GM10266 (cell line): ENCODE data around the gene DTD2.
"Not testable (repeated sequence)": the region's sequence is repeated elsewhere in the genome, so short reads cannot be mapped to it uniquely, and the experiment has no call there.

Experiments
- DNase-seq: peaks from one replicate; pipeline ENCODE4 v3.0.0; 2012; ENCODE audit errors: extremely low spot score
- TF ChIP-seq, protein P1 (sequence below): IDR thresholded peaks from 2 replicates; pipeline ENCODE4 v1.5.1; 2012; ENCODE audit warnings: mild to moderate bottlenecking, low read depth; ENCODE audit not compliant: control insufficient read depth, insufficient read depth; ENCODE audit errors: missing control alignments

The DTD2 gene

DNA sequence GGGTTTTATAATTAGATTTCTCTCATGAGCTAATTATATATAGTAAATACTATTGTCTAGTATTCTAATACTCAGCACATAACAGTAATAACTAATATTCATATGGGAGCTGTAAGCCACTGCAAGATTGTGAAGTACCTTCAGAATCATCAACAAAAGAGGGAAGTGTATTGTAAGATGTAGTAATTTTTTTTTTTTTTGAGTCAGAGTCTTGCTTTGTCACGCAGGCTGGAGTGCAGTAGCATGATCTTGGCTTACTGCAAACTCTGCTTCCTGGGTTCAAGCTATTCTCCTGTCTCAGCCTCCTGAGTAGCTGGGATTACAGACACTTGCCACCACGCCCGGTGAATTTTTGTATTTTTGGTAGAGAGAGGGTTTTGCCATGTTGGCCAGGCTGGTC lies 27.4 kb upstream of the DTD2 start:
- TF ChIP-seq, protein P1, sequence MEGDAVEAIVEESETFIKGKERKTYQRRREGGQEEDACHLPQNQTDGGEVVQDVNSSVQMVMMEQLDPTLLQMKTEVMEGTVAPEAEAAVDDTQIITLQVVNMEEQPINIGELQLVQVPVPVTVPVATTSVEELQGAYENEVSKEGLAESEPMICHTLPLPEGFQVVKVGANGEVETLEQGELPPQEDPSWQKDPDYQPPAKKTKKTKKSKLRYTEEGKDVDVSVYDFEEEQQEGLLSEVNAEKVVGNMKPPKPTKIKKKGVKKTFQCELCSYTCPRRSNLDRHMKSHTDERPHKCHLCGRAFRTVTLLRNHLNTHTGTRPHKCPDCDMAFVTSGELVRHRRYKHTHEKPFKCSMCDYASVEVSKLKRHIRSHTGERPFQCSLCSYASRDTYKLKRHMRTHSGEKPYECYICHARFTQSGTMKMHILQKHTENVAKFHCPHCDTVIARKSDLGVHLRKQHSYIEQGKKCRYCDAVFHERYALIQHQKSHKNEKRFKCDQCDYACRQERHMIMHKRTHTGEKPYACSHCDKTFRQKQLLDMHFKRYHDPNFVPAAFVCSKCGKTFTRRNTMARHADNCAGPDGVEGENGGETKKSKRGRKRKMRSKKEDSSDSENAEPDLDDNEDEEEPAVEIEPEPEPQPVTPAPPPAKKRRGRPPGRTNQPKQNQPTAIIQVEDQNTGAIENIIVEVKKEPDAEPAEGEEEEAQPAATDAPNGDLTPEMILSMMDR = no peak
- no peak for DNase-seq

DNA sequence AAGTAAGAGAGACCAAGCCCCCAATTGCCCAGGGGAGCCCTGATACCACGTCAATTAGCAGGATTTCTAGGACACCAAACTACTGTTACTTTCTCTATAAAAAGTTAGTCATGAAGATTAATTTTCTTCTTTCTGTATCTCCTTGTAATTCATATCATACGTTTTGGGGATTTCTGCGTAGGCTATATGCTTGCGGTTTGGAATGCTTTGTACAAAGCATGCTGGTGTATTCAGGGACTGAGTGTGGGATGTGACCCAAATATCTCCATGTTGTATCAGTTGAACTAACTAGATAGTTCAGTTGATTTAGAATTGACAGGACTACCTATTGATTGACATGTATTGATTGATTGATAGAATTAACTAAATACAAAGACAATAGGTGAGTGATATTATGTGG lies 22.9 kb upstream of the DTD2 start:
- no peak for DNase-seq
- TF ChIP-seq, protein P1 = no peak

DNA sequence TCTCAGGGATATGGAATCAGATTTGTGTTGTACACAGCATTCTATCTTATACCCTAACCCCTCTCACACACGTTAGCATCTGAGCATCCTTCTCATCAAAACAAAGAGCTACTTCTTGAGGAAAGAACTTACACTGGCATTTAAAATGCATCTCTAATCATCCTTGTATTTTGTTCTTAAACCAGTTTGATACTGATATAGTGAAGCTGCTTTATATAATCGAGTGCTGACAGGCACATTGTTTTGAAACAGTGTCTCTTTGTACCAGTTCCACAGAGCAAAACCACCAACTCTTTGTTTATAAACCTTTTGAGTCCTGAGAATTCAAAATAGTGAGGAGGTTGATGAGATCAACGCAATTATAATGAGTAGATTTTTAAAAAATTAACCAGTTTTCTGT lies 21.7 kb upstream of the DTD2 start:
- TF ChIP-seq, protein P1 = no peak
- DNase-seq = no peak

DNA sequence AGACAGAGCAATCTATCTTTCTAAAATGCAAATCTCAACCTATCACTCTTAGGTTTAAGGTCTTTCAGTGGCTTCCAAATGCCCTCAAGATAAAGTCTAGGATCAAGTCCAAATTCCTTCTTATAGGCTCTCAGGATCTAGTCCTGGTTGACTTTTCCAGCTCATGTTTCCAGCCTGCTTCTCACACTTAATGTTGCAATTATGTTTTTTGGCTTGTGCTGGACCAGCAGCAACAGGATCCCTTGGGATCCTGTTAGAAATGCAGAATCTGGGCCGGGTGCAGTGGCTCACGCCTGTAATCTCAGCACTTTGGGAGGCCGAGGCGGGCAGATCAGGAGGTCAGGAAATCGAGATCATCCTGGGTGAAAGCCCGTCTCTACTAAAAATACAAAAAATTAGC lies 19.9 kb upstream of the DTD2 start:
- no peak for DNase-seq
- TF ChIP-seq, protein P1 = no peak

DNA sequence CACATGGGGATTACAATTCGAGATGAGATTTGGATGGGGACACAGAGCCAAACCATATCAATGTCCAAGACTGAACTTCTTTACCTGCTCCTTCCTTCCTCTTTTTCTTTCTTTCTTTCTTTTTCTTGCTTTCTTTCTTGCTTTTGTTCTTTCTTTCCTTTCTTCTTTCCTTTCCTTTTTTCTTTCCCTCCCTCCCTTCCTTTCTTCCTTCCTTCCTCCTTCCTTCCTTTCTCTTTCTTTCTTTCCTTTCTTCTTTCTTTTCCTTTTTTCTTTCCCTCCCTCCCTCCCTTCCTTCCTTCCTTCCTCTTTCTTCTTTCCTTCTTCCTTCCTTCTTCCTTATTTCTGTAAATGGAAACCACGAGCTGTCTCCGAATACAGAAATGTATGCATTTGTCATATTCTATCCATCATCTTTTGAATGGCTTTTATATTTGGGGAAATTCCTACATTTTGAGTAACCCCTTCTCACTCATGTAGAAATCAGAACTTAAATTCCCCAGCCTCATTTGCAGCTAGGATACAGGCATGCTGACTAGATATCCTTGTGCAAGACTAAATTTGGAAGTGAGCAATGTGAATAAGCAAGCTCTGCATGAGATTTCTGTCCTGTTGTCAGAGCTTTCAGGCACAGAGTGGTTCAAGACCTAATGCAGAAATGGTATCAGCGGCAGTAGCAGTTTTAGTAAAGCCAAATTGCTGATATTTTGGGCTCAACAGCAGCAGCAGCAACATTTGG lies 19.0 kb upstream of the DTD2 start:
- TF ChIP-seq, protein P1 = no peak
- no peak for DNase-seq

DNA sequence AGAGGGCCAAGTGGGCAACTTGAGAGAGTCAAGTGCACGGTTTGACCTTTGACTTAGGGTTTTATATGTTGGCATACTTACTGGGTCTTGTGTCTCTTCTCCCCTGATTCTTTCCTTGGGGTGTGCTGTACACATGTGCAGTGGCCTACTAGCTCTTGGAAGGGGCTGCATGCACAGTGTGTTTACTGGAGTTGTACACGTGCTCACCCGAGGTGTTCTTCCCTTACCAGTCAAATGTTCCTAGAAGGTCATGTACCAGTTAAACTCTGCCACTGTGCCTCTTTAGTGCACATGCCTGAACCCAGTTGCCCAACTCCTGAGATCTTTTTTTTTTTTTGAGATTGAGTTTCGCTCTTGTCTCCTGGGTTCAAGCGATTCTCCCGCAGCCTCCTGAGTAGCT lies 9.2 kb upstream of the DTD2 start:
- TF ChIP-seq, protein P1 = no peak
- DNase-seq = no peak

DNA sequence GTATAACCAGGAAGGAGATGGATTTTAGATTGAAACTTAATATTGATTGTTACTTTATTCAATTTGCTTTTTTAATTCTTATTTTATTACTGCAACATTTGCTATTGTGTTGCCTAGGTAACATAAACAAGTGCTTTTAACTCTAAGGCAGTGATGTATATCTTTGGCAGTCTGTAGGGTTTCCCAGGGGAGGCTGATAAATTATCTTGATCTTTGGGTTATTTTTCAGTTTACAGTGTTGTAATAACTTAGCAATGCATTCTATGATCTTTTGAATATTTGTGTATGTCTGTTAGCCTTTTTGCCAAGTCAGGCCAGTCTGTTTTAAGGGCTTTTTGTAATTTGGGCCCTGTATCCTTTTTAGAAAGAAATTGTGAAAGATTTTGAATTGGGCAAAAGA lies 7.8 kb upstream of the DTD2 start:
- TF ChIP-seq, protein P1 = no peak

DNA sequence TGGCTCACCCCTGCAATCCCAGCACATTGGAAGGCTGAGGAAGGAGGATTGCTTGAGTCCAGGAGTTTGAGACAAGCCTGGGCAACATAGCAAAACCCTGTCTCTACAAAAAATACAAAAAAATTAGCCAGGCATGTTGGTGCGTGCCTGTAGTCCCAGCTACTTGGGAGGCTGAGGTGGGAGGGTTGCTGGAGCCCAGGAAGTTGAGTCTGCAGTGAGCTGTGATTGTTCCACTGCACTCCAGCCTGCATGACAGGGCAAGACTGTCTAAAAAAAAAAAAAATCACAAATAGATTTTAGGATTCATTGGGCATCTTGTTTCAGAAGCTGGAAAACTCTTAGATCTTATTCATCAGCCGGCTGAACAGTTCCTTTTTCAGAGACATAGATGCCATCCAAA lies 5.1 kb upstream of the DTD2 start:
- not testable (repeated sequence) for DNase-seq

More for the DNA sequence above, 7.8 kb upstream of the DTD2 start:
- DNase-seq = no peak
